Activated naive CD8-positive, alpha-beta T cell (primary cell): ENCODE data around the gene POLD3.

Source experiments
- H3K27ac Mint-ChIP-seq: one replicate; pipeline ENCODE4 v1.8.0; 2021; ENCODE audit warnings: mixed read lengths
- H3K27me3 Mint-ChIP-seq: one replicate; pipeline ENCODE4 v1.8.0; 2021; ENCODE audit warnings: mixed read lengths
- H3K36me3 Mint-ChIP-seq: one replicate; pipeline ENCODE4 v1.8.0; 2021; ENCODE audit warnings: mixed read lengths
- H3K4me1 Mint-ChIP-seq: one replicate; pipeline ENCODE4 v1.8.0; 2021; ENCODE audit warnings: low read depth, mixed read lengths
- H3K4me3 Mint-ChIP-seq: one replicate; pipeline ENCODE4 v1.8.0; 2021; ENCODE audit warnings: mild to moderate bottlenecking, mixed read lengths
- H3K9me3 Mint-ChIP-seq: one replicate; pipeline ENCODE4 v1.8.0; 2021; ENCODE audit warnings: low read depth, mixed read lengths

POLD3 gene

GRCh38 chr11:74592441-74593362 lies at the start of gene POLD3:
POLD3 (plus strand) TSS chr11:74592582; CDS start chr11:74592659, 77 bp downstream.
- H3K27me3 Mint-ChIP-seq: peaks cover 2% of the 10 kb centered on the region
- H3K4me1 Mint-ChIP-seq: peaks cover 27% of the 10 kb centered on the region
- H3K36me3 Mint-ChIP-seq: peaks cover 12% of the 10 kb centered on the region
- H3K4me3 Mint-ChIP-seq: peak within 1 kb of the TSS; percentile 99
- H3K9me3 Mint-ChIP-seq: no peaks in the 10 kb centered on the region
- H3K27ac Mint-ChIP-seq: peak within 1 kb of the TSS; percentile 97

- Mint-ChIP-seq H3K27ac (no peak overlapping the region), H3K9me3 (no peaks in the 10 kb centered on the region)
Measured at GRCh38 chr11:74543991-74544390, 48.4 kb upstream of the POLD3 start.

GRCh38 chr11:74546752-74547151 lies 45.6 kb upstream of the POLD3 start:
- Mint-ChIP-seq H3K4me1 (no peaks in the 10 kb centered on the region), H3K4me3 (no peak overlapping the region), H3K9me3 (no peaks in the 10 kb centered on the region), H3K27ac (no peak overlapping the region), H3K36me3 (peaks cover 5% of the 10 kb centered on the region), H3K27me3 (peaks cover 1% of the 10 kb centered on the region)

More at GRCh38 chr11:74543991-74544390, 48.4 kb upstream of the POLD3 start:
- H3K36me3 Mint-ChIP-seq: peaks cover 5% of the 10 kb centered on the region
- H3K4me3 Mint-ChIP-seq: no peak overlapping the region
- H3K27me3 Mint-ChIP-seq: no peaks in the 10 kb centered on the region
- H3K4me1 Mint-ChIP-seq: no peaks in the 10 kb centered on the region

GRCh38 chr11:74550991-74551753 lies 41.2 kb upstream of the POLD3 start:
- no peaks in the 10 kb centered on the region for H3K9me3 Mint-ChIP-seq
- no peak overlapping the region for H3K27ac Mint-ChIP-seq
- H3K4me1 Mint-ChIP-seq: no peaks in the 10 kb centered on the region
- no peak overlapping the region for H3K4me3 Mint-ChIP-seq
- H3K36me3 Mint-ChIP-seq: no peaks in the 10 kb centered on the region
- H3K27me3 Mint-ChIP-seq: peaks cover 4% of the 10 kb centered on the region

GRCh38 chr11:74551754-74552145 lies 40.6 kb upstream of the POLD3 start:
- H3K27me3 Mint-ChIP-seq: peaks cover 4% of the 10 kb centered on the region
- H3K36me3 Mint-ChIP-seq: no peaks in the 10 kb centered on the region
- no peak overlapping the region for H3K27ac Mint-ChIP-seq
- H3K4me1 Mint-ChIP-seq: no peaks in the 10 kb centered on the region
- no peak overlapping the region for H3K4me3 Mint-ChIP-seq
- H3K9me3 Mint-ChIP-seq: no peaks in the 10 kb centered on the region

GRCh38 chr11:74557526-74557925 lies 34.9 kb upstream of the POLD3 start:
- H3K27me3 Mint-ChIP-seq: peaks cover 3% of the 10 kb centered on the region
- H3K36me3 Mint-ChIP-seq: peaks cover 2% of the 10 kb centered on the region
- H3K9me3 Mint-ChIP-seq: peaks cover 10% of the 10 kb centered on the region

GRCh38 chr11:74559110-74559933 lies 33.1 kb upstream of the POLD3 start:
- peaks cover 4% of the 10 kb centered on the region for H3K27me3 Mint-ChIP-seq

More at GRCh38 chr11:74557526-74557925, 34.9 kb upstream of the POLD3 start:
- H3K4me3 Mint-ChIP-seq: no peak overlapping the region
- no peaks in the 10 kb centered on the region for H3K4me1 Mint-ChIP-seq
- H3K27ac Mint-ChIP-seq: no peak overlapping the region

GRCh38 chr11:74559934-74560309 lies 32.5 kb upstream of the POLD3 start:
- no peak overlapping the region for H3K4me3 Mint-ChIP-seq
- peaks cover 4% of the 10 kb centered on the region for H3K27me3 Mint-ChIP-seq
- H3K9me3 Mint-ChIP-seq: peaks cover 10% of the 10 kb centered on the region
- H3K36me3 Mint-ChIP-seq: peaks cover 2% of the 10 kb centered on the region
- no peaks in the 10 kb centered on the region for H3K4me1 Mint-ChIP-seq
- H3K27ac Mint-ChIP-seq: no peak overlapping the region

More at GRCh38 chr11:74559110-74559933, 33.1 kb upstream of the POLD3 start:
- Mint-ChIP-seq H3K9me3 (peaks cover 10% of the 10 kb centered on the region), H3K36me3 (peaks cover 2% of the 10 kb centered on the region), H3K4me3 (no peak overlapping the region), H3K4me1 (no peaks in the 10 kb centered on the region), H3K27ac (no peak overlapping the region)

- Mint-ChIP-seq H3K4me1 (no peaks in the 10 kb centered on the region), H3K27me3 (peaks cover 1% of the 10 kb centered on the region), H3K36me3 (no peaks in the 10 kb centered on the region), H3K27ac (no peak overlapping the region), H3K9me3 (peaks cover 8% of the 10 kb centered on the region), H3K4me3 (no peak overlapping the region)
Measured at GRCh38 chr11:74566146-74566960, 26.0 kb upstream of the POLD3 start.

GRCh38 chr11:74568028-74568427 lies 24.4 kb upstream of the POLD3 start:
- H3K27me3 Mint-ChIP-seq: peaks cover 7% of the 10 kb centered on the region
- no peaks in the 10 kb centered on the region for H3K36me3 Mint-ChIP-seq
- no peaks in the 10 kb centered on the region for H3K4me1 Mint-ChIP-seq
- no peak overlapping the region for H3K27ac Mint-ChIP-seq
- no peak overlapping the region for H3K4me3 Mint-ChIP-seq
- H3K9me3 Mint-ChIP-seq: no peaks in the 10 kb centered on the region

GRCh38 chr11:74570266-74571061 lies 21.9 kb upstream of the POLD3 start:
- H3K4me1 Mint-ChIP-seq: no peaks in the 10 kb centered on the region
- H3K27ac Mint-ChIP-seq: no peak overlapping the region
- H3K4me3 Mint-ChIP-seq: no peak overlapping the region
- H3K36me3 Mint-ChIP-seq: no peaks in the 10 kb centered on the region
- peaks cover 5% of the 10 kb centered on the region for H3K27me3 Mint-ChIP-seq
- no peaks in the 10 kb centered on the region for H3K9me3 Mint-ChIP-seq

GRCh38 chr11:74571062-74571399 lies 21.4 kb upstream of the POLD3 start:
- no peak overlapping the region for H3K4me3 Mint-ChIP-seq
- no peaks in the 10 kb centered on the region for H3K9me3 Mint-ChIP-seq
- H3K27me3 Mint-ChIP-seq: peaks cover 5% of the 10 kb centered on the region
- no peaks in the 10 kb centered on the region for H3K4me1 Mint-ChIP-seq
- H3K36me3 Mint-ChIP-seq: no peaks in the 10 kb centered on the region
- H3K27ac Mint-ChIP-seq: no peak overlapping the region

- Mint-ChIP-seq H3K9me3 (no peaks in the 10 kb centered on the region), H3K27me3 (peaks cover 5% of the 10 kb centered on the region), H3K4me3 (no peak overlapping the region), H3K36me3 (no peaks in the 10 kb centered on the region), H3K4me1 (no peaks in the 10 kb centered on the region), H3K27ac (no peak overlapping the region)
Measured at GRCh38 chr11:74572349-74572748, 20.0 kb upstream of the POLD3 start.
